GM11168 (cell line): Measurements from ENCODE around the gene AKT1S1.

Experiments
- in situ Hi-C: fragments of 300-500 bp; cut with MboI; formaldehyde crosslinking; loops from one replicate; pipeline ENCODE4 v1.12.0; 2022; ENCODE audit warnings: low sequenced_read_pairs; ENCODE audit not compliant: unreplicated experiment

Gene AKT1S1

DNA sequence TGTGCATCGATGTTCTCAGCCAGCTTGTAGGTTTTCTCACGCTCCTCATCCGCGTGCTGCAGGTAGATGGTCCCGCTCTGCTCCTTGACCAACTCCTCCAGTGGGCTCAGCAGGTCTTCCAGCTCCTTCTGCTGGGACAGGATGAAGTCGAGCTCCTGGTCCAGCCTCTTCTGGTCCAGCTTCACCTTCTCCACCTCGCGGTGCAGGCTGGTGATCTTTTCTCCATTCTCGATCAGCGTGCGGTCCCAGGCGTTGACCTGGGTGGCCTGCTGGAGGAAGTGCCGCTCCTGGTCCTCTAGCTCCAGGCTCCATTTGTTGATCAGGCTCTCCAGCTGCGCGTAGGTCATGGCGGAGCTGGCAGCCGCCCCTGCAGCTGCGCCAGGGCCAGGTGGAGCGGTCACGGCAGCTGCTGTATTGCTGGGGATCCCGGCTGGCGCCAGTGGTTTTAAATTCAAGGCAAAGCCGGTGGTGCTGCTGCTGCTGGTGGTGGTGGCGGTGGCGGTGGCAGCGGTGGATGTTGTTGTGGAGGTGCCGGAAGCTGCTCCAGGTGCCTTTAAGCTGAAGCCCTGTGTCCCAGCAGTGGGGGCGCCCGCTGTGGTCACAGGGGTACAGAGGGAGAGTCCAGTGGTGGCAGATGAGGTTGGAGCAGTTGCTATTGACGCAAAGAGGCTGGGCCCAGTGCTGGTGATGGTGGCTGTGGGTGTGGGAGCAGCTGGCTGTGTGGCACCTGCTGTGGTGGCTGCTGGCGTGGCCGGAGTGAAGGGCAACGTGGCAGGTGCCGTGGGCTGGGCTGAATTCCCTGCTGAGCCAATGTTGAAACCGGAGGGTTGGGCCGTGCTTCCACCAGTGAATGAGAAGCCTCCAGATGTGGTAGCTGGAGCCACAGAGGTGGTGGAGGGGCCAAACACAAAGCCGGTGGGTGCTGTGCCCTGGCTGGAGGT, 31.6 kb upstream of the AKT1S1 start:
- in situ Hi-C loops, result no loop called here

DNA sequence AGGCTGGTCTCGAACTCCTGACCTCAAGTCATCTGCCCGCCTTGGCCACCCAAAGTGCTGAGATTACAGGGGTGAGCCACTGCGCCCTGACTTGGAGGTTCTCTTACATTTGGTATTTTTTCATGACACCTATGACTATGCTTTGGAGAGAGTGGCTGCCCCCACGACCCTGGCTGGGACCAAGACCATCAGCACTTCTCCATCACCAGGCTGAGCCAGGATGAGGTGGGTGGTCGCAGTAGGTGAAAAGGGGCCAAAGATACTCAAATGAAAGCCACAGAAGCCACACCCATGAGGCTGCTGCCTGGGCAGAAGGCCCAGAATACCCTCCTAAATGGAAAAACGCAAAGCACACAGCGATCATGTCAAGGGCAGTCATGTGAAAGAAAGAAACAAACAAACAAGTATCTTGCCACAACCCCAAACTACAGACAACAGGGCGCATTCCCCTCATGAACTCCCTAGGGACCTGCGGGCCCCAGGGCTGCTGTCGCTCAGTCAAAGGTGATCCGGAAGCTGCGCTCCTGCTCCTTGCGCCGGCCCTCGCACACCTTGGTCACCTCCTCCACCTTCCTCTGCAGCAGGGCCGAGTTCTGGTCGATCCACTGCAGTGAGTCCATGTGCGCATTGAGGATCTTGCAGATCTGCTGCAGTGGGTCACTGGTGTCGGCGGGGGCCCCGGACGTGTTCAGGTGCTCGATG, 30.7 kb upstream of the AKT1S1 start:
- in situ Hi-C loops, result no loop called here

DNA sequence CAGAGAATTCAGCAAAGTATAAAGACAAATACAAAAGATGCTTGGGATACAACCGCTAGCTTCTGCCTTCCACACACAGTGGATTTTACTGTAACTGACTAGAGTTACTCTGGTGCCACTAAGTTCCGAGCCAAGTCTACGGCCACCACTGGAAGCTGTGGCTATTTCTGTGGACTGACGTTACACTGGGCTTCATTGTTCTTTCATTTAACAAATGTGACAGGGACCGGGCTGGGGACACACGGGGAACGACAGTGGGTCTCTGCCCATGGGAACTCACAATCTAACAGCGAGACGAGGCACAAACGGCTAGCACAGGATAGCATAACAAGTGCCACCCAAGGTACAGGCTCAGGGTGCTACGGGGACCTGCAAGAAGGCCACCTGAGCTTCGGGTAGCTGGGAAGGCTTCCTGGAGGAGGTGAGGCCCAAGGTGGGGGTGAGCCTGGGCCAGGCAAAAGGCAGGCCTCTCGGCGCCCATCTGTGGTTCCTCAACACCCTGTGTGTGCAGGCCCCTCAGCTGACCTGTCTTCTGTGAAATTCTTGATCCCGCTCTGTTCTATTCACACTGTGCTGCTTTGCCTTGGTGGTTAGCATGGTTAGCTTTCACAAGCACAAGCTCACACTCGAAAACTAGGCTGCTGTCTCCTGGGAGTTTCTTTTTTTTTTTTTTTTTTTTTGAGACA, 29.9 kb upstream of the AKT1S1 start:
- in situ Hi-C loops, result no loop called here

DNA sequence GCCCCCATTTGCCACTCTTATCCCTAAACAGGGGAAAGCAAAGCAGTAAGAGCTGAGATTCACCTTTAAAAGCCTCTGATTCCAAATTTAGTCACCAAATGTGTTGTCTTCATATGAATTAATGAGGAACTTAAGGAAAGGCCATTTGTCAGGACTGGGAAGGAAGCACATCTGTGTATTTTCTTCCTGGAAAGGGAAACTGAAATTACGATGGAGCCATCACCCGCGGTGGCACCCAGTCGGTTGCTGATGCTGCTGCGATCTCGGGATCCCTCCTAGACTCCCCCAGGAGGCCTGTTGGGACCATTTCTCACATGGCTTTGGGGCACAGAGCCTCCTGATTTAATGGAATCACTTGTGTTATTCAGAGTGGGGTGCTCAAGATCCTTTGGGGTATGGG, 27.0 kb upstream of the AKT1S1 start:
- in situ Hi-C loops, result no loop called here

DNA sequence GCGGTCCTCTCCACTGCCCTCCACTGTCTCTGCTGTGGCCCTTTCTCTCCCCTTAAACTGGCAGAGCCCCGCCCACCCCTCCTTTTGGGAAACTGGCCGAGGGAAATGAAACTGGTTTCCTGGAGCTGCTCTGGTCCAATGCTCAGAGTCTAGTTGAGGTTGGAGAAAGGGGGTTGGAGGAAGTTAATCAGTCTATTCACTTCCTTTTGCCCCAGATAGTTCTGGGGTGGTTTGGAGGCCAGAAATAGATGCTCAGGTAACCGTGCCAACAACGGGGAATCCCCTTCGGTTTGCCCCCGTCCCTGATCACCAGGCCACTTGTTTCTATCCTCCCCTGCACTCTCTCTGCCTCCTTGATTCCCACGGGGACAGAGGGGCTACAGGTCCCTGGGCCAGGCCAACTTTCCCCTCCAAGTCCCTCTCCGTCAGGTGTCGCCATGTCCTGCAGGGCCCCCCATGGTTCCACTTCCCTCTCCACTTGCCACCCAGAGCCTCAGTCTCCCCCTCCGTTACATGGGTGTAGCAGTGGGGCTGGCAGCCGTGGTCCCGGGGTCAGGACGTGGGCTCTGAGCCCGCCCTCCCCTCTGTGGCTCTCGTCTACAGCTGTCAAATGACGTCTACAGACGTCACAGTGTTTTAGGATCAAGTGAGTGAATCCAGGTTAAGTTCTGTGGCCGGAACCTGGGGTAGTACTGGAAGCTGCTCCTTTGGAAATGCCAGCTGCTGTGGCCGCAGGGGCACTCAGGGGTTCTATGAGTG, 19.9 kb upstream of the AKT1S1 start, which contains the start of gene IL4I1:
TSS of gene IL4I1 (minus strand) at position 25 of the 759 bp plus-strand sequence. CDS start 727 bp downstream, outside the sequence.
- in situ Hi-C loops, result no loop called here

DNA sequence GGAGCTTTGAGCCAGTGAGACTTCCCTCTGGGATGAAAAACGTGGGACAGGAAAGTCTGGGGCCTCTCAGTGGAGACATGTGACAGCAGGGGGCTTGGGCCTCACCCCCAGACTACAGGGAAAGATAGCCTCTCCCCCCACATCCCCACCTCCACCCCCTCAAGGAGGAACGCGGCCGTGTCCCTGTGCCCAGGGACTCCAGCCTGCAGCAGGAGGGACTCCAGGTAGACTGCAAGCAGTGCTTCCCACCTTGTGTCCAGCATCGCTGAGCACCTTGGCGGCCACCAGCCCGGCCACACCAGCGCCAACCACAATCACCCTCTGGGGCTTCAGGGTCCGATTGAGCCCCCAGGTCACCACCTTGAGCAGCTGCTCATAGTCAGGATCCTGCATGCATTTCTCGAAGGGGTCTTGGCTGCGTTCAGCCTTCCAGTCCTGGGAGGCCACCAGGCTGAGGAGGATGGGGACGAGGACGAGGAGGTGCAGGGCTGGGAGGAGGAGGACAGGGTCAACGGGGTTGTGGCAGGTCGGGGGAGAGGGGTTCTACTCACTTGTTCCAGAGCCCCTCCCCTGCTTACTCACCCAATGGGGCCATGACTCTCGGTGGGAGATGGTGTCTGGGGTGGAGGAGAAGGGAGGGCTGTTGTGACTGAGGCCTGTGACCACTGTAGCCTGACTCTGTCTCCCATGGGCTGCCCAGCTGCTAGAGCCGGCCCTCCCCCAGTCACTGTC, 18.6 kb upstream of the AKT1S1 start:
- in situ Hi-C loops, result no loop called here

DNA sequence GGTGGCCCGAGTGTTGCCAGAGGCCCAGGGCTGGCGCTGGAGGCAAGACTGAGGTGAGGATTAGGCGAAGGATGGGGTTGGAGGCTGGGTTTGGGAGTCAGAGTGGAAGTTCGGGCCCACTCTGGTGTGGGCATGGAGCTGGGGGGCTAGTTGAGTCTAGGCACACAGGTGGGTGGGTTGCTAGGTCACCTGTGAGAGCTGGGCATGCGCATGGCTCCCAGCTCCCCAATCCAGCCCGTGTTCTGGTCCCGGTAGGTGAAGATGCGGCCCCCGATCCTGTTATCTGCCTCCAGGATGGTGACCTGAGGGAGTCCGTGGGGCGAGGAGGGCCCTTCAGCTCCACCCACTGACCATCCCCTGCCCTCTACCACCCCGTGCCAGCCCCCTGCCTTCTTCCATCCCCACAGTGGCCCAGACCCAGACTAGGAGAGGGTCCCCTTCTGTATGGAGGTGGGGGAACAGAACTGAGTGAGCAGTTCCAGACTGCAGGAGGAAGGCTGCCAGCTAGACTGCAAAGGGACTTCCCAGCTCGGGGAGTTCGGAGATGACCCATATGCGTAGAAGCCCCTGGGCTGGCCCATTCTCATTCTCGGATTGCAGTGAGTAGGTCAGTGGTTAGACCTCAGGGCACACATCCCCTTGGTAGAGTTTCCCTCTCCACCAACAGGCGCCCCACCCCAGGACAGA, 17.9 kb upstream of the AKT1S1 start:
- in situ Hi-C loops, result no loop called here

DNA sequence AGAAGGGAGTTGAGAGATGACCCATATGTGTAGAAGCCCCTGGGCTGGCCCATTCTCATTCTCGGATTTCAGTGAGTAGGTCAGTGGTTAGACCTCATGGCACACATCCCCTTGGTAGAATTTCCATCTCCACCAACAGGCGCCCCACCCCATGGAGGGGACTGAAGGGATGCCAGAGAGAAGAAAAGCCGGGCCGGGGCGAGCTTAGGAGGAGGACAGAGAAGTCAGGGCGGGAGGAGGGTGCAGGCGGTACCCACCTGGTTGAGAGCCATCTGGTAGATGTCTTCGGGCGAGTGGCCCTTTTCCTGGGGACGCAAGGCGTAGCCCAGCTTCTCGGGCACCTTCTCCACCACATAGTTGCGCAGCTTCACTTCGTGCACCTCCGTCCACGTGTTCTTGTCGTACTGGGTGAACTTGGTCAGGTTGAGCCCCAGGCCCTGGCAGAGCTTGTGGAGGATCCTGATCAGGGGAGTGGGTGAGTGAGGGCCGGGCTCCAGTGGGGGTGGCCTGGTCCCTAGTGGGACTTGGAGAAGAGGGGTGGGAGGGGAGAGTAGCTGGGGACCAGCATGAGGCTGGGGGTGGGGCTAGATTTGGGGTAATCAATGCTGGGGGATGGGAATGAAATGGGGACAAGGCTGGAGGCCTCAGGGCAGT, 17.0 kb upstream of the AKT1S1 start:
- in situ Hi-C loops, result no loop called here

DNA sequence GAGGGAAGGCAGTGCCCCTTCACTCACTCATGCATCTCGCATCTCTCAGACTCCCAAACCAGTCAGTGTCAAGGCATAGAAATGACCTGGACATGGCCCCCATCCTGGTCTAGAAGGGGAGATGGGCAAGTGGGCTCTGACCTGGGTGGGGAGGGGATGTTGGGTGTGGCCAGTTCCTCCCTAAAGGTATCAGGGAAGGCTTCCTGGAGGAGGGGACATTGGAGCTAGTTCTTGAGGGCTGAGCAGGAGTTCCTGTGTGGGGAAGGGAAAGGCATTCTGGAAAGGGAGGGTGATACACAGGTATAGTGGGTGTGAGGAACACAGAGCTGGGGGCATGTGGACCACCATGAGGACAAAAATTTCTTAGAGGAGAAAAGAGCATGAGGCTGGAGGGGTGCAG, 15.6 kb upstream of the AKT1S1 start:
- in situ Hi-C loops, result no loop called here

DNA sequence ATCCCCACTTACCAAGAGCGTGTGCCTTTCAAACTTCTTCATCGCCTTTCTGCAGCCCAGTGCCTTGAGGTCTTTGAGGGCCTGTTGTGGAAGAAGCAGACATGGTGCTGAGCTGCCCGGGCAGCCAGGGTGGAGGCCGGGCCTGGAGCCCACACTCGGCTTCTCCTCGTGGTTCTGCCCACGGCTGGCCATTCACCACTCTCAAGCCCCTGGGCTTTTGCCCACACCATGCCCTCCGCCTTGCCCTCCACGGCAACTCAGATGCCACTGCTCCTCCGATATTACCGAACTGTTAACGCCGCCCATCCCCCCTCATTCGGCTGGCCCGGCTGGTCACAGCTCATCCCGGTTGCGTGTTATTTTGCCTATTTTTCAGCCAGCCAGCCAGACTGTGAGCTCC, 14.2 kb upstream of the AKT1S1 start:
- in situ Hi-C loops, result no loop called here

DNA sequence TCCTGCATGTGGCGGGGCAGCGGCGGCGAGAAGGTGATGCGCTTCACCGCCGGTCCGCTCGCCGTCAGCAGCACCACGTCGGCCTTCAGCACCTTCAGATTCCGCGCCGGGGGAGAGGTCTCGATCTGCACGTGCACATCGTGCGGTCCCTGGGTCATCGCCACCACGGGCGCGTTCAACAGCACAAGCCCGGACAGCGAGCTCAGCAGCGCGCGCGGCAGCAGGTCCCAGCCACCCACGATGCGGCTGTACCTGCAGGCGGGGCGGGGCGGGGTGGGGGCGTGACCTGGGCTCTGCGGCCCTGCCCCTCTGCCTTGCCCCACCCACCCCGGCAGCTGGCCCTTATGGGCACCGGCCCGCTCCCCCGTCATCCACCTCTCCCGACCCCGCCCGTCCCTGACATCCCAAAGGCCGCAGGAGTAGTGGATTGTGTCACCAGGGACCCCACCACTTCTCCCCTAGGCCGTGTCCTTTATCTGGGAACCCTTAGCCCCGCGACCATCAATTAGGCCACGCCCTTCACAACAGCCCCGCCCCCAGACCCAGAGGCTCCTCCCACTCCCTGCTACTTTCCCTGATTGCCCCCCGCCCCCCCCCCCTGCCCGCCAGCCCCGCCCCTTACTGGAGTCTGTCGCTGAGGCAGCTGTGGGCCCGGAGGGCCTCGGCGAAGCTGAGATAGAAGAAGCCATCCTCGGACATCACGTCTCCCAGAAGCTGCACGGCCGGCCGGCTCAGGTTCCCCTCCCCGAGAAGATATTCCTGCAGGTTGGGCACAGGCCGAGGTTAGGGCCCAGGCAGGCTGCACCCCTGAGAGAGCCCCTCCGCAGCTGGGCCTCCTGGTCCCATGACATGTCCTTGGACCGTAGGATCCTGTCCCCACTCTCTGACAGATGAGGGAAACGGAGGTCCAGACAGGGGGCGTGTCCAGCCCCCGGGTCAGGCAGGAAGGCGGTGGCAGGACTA, 13.5 kb upstream of the AKT1S1 start:
- in situ Hi-C loops, result no loop called here

DNA sequence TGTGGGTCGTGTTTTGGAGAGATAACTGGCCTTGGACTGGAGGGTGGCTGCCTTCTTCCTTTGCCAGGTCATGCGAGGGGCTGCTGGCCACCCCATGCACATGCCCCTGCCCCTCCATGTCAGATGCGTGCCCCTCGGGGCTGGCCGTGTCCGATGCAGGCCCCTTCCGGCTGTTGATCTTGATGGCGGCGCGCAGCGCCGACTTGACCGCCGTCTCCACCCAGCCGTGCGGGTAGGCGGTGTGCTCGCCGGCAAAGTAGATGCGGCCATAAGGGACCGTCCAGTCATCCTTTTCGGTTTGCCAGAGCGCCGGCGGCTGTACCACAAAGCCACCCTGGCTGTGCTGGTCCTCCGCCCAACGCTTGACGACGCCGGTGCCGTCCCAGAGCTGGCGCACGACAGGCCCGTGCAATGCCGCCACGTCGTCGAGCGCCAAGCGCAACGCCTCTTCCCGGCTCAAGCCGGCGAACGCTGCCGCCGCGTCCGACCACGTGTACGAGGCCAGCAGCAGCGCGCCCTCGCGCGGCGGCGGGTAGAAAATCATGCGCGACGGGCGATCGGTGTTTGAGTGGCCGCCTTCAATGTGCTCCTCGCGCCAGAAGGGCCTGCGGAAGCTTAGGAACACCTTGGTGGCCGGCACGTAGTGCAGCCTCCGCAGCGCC, 12.7 kb upstream of the AKT1S1 start:
- in situ Hi-C loops, result no loop called here

DNA sequence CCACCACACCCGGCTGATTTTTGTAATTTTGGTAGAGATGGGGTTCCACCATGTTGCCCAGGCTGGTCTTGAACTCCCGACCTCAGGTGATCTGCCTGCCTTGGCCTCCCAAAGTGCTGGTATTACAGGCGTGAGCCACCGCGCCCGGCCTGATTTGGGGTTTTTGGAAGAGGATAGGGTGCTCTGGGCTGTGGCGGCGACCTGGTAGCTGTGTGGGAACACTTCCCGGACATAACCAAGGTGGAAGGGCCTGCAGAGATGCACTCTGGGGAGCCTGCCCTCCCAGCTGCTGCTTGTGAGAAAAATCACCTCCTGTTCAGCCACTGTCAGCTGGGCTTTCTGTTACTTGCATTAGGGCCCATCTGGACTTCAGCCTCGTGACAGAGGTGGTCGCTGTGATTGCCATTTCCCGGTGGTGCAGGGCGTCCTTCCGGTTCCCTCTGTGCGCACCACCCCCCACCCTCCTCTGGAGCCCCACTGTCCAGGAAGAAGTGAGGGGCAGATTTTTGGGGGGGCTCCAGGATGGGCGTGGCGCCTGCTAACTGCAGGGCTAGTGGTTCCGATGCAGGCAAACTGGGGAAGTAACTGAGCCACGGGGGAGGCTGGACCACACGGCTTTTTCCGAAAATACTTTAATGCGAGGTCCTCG, 12.0 kb upstream of the AKT1S1 start:
- in situ Hi-C loops, result no loop called here

DNA sequence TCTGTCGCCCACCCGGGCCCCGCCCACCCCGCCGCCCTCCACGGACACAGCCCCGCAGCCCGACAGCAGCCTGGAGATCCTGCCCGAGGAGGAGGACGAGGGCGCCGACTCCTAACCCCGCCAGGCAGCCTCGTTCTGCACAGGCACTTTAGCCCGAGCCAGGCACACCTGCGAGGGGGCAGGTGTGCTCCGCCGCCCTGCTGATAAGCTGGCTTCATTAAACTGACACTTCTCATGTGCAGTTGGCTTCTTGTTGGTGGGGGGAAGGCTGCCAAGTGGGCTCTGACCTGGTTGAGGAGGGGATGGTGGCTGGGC, 11.3 kb upstream of the AKT1S1 start:
- in situ Hi-C loops, result no loop called here

DNA sequence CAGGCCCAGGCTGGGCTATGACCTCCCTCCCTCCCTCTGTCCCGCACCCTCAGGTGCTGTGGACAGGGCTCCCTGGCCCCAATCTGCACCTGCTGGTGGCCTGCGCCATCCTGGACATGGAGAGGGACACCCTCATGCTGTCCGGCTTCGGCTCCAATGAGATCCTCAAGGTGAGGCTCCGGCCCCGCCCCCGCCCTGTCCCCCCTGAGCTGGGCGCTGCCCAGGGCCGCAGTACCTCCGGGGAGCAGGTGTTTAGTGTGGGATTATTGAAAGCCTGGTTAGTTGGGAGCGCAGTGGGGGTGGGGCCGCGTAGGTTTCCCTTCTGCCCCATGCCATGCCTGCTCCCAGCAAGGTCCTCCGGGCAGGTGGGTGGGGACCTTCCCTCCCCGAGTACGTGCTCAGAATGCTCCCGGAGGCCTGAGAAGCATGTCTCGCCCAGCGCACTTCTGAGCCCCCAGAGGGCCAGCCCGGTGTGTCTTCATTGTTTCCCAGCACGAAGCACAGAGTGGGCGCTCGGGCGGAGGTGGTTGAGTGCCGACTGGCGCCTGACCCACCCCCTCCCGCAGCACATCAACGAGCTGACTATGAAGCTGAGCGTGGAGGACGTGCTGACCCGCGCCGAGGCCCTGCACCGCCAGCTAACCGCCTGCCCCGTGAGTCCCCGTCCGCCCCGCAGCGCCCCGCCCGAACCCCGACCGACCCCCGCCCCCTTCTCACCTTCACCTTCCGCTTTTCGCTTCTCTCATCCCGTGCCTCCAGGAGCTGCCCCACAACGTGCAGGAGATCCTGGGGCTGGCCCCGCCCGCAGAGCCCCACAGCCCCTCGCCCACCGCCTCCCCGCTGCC, 10.7 kb upstream of the AKT1S1 start:
- in situ Hi-C loops, result no loop called here
